Measurements from ENCODE around the gene GLIPR1L2. TPM values are rescaled to one million over a fixed set of nuclear protein-coding genes. Genes with fewer than 3 reads are reported as not detected.

GLIPR1L2 gene
- total and polyA plus RNA-seq, 10 of the 15 experiments (the other 5 are each of a cell fraction or from before 2014, with no cell fraction given) = 0.04 to 0.39 (median 0.09) TPM; not detected in 3

DNA sequence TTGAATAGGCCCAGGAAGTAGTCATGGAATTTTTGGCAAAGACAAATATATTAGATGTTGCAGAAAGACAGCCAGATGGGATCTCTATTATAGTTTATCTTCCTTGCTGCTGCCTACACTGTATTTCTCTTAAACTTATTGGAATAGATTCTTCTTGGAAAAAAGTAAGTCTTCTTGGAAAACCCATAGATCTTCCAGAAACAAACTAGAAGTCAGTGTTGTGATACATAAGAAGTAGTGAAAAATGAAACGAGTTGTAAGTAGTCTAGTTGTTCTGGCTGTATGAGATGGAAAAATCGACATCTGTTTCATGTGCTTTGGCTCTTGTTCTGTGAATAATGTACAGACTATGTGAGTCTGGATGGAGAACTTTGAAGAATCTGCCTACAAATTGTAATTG lies 29.0 kb downstream of the GLIPR1L2 start (continued):
- TF ChIP-seq HCFC1 (IDR thresholded peaks at IDR 0.05; ENCODE audit: low read length) = no peak
- TF ChIP-seq IKZF2 (IDR thresholded peaks at IDR 0.05) = no peak
- TF ChIP-seq ZZZ3 (IDR thresholded peaks at IDR 0.05; ENCODE audit: control insufficient read depth, insufficient read length, low read depth) = no peak
- no peak for TF ChIP-seq RB1 (IDR thresholded peaks at IDR 0.05; ENCODE audit: borderline replicate concordance)
- no peak for TF ChIP-seq SREBF1 (IDR thresholded peaks at IDR 0.05; ENCODE audit: low read length)
- TF ChIP-seq TCF3 (IDR thresholded peaks at IDR 0.05; ENCODE audit: borderline replicate concordance, insufficient read depth, low read depth, low read length) = no peak

GRCh38 chr12:75427491-75427890 lies 36.6 kb downstream of the GLIPR1L2 start:
- H3K4me1 ChIP-seq (ENCODE audit: control insufficient read depth, insufficient read depth, low read length) = no peaks in the 10 kb centered on the region
- H3K79me2 ChIP-seq (ENCODE audit: control insufficient read depth, insufficient read depth, low read length) = no peaks in the 10 kb centered on the region
- ATAC-seq (no peak), FAIRE-seq (no peak), DNase-seq (ENCODE audit: low read depth, low spot score) (no peak)
- CTCF ChIA-PET = no interaction called here
- 41% methylated on average over 1 of the region's 1 CpG for WGBS (ENCODE audit: insufficient coverage, insufficient replicate concordance, low lambda C conversion rate, missing lambda C conversion rate)
- H3K36me3 ChIP-seq (ENCODE audit: control insufficient read depth in 2 of 2, insufficient read depth in 2 of 2, low read length in 1 of 2) = no peaks in the 10 kb centered on the region
- RAD21 ChIA-PET (ENCODE audit: unreplicated experiment) = no interaction called here
- H3K27me3 ChIP-seq (replicated peaks in 1 of 2; ENCODE audit: control insufficient read depth in 2 of 2, insufficient read depth in 2 of 2, low read length in 1 of 2) = no peaks in the 10 kb centered on the region
- intact Hi-C loops (cut with micrococcal nuclease; ENCODE audit: unreplicated experiment) = no loop called here
- H2AFZ ChIP-seq (ENCODE audit: control insufficient read depth, low read depth, low read length) = no peak overlapping the region
- H4K20me1 ChIP-seq (ENCODE audit: control insufficient read depth, insufficient read depth) = no peaks in the 10 kb centered on the region
- no TSS peak for BruUV-seq (replicated peaks)
- H3K27ac ChIP-seq (ENCODE audit: control insufficient read depth, insufficient read depth) = no peak overlapping the region
- H3K9ac ChIP-seq (ENCODE audit: control insufficient read depth, insufficient read depth, low read length) = no peak overlapping the region
- no peak overlapping the region for H3K4me2 ChIP-seq (ENCODE audit: control insufficient read depth, insufficient read depth)
- no peak overlapping the region for H3K4me3 ChIP-seq
- no peak for TF ChIP-seq CTCF (IDR thresholded peaks at IDR 0.05 in 2 of 3, conservative IDR thresholded peaks at IDR 0.05 in 1 of 3; ENCODE audit: control insufficient read depth in 2 of 3, extremely low read depth in 1 of 3, insufficient read depth in 1 of 3, low read depth in 3 of 3, low read length in 3 of 3)
- TF ChIP-seq BACH1 (IDR thresholded peaks at IDR 0.05; ENCODE audit: borderline replicate concordance) = no peak
- TF ChIP-seq POU2F2 (IDR thresholded peaks at IDR 0.05; ENCODE audit: borderline replicate concordance, low read depth, low read length) = no peak
- TF ChIP-seq NR2C2 (IDR thresholded peaks at IDR 0.05; ENCODE audit: borderline replicate concordance, control insufficient read depth, insufficient read length, low read depth) = no peak
- in situ Hi-C loops (cut with MboI) = no loop called here
- POLR2A ChIA-PET = no interaction called here
- SMC1A ChIA-PET (ENCODE audit: uncharacterized antibody, unreplicated experiment) = no interaction called here
- H3K9me3 ChIP-seq (replicated peaks; ENCODE audit: control insufficient read depth, insufficient read depth, low read length) = peaks cover 2% of the 10 kb centered on the region; the same call in 2 of the 3 replicates

All from GM12878 (cell line).